Adipocyte (in vitro differentiated cells): ENCODE results near the gene FAM186B.
"Not testable (repeated sequence)": the region's sequence is repeated elsewhere in the genome, so short reads cannot be mapped to it uniquely, and the experiment has no call there.

Experiments used
- DNase-seq: peaks from one replicate; pipeline ENCODE4 v3.0.0-alpha.2; 2015; ENCODE audit warnings: low read depth
- H3K27me3 ChIP-seq: replicated peaks from 2 replicates; pipeline ENCODE4 v1.7.0; 2013; ENCODE audit warnings: mild to moderate bottlenecking, low read length, moderate library complexity; ENCODE audit not compliant: control insufficient read depth, insufficient read depth
- H3K36me3 ChIP-seq: 2 replicates; pipeline ENCODE4 v1.7.0; 2013; ENCODE audit warnings: low read length, mild to moderate bottlenecking, moderate library complexity; ENCODE audit not compliant: control insufficient read depth, insufficient read depth, severe bottlenecking
- H3K4me1 ChIP-seq: 2 replicates; pipeline ENCODE4 v1.7.0; 2013; ENCODE audit warnings: mild to moderate bottlenecking, low read length, moderate library complexity; ENCODE audit not compliant: control insufficient read depth, insufficient read depth
- H3K4me3 ChIP-seq: 2 replicates; pipeline ENCODE4 v1.7.0; 2013; ENCODE audit warnings: mild to moderate bottlenecking, low read length, moderate library complexity
- H3K9ac ChIP-seq: 2 replicates; pipeline ENCODE4 v1.7.0; 2013; ENCODE audit warnings: mild to moderate bottlenecking, low read length, moderate library complexity
- H3K9me3 ChIP-seq: 2 replicates; pipeline ENCODE4 v1.7.0; 2013; ENCODE audit warnings: mild to moderate bottlenecking, low read length, moderate library complexity; ENCODE audit not compliant: control insufficient read depth

The FAM186B gene

DNA sequence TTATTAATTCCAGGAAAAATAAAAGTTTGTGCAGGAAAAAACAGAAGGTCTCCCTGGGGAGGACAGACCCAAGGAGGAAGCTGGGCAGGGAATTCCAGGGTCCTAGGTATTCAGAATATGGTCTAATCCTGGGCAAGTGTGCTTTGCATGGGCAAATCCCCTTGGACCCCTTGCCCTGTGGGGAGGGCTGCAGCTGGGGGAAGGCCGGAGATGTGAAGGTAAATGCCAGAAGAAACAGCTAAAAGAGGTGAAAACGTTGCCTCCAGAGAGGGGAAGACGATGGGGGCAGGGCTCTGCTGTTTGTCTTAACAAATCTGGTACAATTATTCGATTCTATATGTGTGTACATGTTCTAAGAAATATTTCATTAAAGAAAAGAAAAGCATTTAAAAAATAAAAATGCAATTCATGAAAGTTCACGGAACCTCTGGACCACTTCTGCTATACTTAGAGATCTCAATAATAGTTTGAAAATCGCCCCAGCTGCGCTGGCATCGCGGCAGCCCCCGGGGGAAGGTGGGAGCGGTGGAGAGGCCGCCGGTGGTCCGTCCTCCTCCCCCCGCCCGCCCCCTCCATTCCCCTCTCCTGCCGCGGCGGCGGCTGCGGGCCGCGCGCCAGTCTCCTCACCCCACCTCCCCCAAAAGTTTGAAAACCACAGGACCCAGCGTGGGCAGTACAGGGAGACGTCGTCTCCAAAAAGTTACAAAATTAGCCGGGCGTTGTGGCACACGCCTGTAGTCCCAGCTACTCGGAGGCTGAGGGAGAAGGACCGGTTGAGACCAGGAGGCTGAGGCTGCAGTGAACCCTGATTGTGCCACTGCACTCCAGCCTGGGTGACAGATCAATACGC, 16.4 kb upstream of the FAM186B start:
- H3K4me3 ChIP-seq: peak overlapping the region; percentile 88
- H3K36me3 ChIP-seq: no peaks in the 10 kb centered on the region
- DNase-seq: peak; percentile 43
- H3K4me1 ChIP-seq: peaks cover 36% of the 10 kb centered on the region
- no peaks in the 10 kb centered on the region for H3K27me3 ChIP-seq
- peak overlapping the region; percentile 93 for H3K9ac ChIP-seq
- no peaks in the 10 kb centered on the region for H3K9me3 ChIP-seq

DNA sequence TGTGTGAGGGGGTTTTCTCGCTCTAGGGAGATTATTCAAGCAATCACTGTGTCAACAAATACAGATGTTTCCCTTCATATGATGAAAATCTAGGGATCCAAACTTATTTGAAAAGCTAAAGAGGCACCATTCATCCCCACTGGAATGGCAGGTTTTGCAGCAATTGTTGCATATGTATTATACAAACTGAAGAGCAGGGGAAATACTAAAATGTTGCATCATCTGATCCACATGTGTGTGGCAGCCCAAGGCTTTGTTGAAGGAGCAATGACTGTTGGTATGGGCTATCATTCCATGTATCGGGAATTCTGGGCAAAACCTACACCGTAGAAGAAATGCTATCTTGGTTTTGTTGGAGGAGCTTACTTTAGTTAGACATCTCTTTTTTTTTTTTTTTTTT, 13.8 kb upstream of the FAM186B start:
- peak overlapping the region; percentile 0 for H3K4me3 ChIP-seq
- peaks cover 32% of the 10 kb centered on the region for H3K4me1 ChIP-seq
- H3K27me3 ChIP-seq: no peaks in the 10 kb centered on the region
- no peak overlapping the region for H3K9ac ChIP-seq
- no peaks in the 10 kb centered on the region for H3K36me3 ChIP-seq
- H3K9me3 ChIP-seq: peaks cover 11% of the 10 kb centered on the region
- DNase-seq: peak; percentile 28

DNA sequence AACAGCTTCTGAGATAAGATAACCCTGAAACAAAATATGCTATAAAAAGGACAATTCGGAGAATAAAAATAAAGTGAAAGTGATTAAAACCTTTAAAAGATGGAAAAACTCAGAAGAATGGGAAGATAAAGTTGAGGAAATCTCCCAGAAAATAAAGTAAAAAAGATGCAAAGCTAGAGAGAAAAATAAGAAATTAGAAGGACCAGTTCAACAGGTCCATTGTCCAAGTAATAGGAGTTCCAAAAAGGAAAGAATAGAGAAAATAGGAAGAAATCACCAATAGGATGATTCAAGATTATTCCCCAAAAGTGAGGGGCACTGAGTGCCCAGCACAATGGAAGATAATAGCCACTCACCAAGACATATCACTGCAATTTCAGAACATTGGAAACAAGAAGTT, 13.1 kb upstream of the FAM186B start:
- Histone ChIP-seq H3K36me3 (no peaks in the 10 kb centered on the region), H3K27me3 (no peaks in the 10 kb centered on the region), H3K9me3 (peaks cover 11% of the 10 kb centered on the region), H3K4me1 (peaks cover 32% of the 10 kb centered on the region), H3K4me3 (peak overlapping the region; percentile 0), H3K9ac (no peak overlapping the region)
- no peak for DNase-seq

DNA sequence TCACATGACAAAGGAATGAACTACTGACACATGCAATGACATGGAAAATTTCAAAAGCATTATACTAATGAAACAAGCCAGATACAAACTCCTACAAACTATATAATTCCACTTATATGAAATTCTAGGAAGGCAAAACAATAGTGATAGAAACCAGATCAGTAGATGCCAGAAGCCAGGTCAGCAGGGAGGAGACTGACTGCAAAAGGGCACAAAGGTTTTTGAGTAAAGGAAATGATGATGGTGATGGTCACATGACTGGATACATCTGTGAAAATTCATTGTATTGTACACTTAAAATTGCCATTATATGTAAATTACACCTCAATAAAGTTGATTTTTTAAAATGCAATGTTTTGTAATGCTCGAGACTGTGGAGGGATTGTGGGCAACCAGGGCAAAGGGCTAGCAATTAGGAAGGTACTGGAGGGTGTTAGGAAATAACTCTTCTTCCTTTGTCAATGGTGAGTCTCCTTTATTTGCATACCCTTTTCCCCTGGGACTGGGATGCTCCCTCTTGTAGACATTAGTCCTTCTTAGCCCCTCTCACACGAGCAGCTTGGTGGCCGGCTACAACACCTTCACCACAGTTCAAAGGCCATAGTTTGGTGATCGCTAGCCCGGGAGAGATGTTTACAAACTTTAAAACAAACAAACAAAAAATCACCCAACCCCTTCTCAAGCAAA, 11.2 kb upstream of the FAM186B start:
- H3K4me3 ChIP-seq: peak overlapping the region; percentile 39
- H3K9ac ChIP-seq: no peak overlapping the region
- H3K36me3 ChIP-seq: no peaks in the 10 kb centered on the region
- peaks cover 11% of the 10 kb centered on the region for H3K9me3 ChIP-seq
- H3K27me3 ChIP-seq: no peaks in the 10 kb centered on the region
- H3K4me1 ChIP-seq: peaks cover 22% of the 10 kb centered on the region
- DNase-seq: no peak

DNA sequence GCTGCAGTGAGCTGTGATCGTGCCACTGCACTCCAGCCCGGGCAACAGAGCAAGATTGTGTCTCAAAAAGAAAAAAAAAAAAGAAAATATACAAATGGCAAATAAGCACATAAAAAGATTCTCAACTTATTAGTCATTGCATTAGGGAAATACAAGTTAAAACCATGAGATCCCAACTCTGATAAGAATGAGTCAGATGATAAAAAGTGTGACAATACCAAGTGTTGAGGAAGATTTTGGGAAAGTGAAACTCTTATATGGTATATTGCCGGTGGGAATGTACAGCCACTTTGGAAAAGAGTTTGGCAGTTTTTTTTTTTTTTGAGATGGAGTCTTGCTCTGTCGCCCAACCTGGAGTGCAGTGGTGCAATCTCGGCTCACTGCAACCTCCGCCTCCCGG, 10.3 kb upstream of the FAM186B start:
- H3K4me3 ChIP-seq: no peak overlapping the region
- peaks cover 11% of the 10 kb centered on the region for H3K9me3 ChIP-seq

DNA sequence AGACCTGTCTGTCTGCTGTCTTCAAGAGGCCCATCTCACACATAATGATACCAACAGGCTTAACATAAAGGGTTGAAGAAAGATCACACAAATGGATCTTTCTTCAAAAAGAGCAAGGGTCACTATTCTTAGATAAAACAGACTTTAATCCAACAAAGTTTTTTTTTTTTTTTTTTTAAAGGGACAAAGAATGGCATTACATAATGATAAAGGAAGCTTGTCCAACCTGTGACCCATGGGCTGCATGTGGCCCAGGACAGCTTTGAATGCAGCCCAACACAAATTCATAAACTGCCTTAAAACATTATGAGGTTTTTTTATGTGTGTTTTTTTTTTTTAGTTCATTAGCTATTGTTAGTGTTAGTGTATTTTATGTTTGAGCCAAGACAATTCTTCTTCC, 6.8 kb upstream of the FAM186B start:
- Histone ChIP-seq H3K4me1 (peaks cover 20% of the 10 kb centered on the region), H3K27me3 (no peaks in the 10 kb centered on the region), H3K36me3 (no peaks in the 10 kb centered on the region), H3K4me3 (no peak overlapping the region), H3K9me3 (peaks cover 11% of the 10 kb centered on the region), H3K9ac (no peak overlapping the region)
- no peak for DNase-seq

More for the DNA sequence above, 10.3 kb upstream of the FAM186B start:
- DNase-seq: peak; percentile 6
- H3K9ac ChIP-seq: no peak overlapping the region
- peaks cover 19% of the 10 kb centered on the region for H3K4me1 ChIP-seq
- no peaks in the 10 kb centered on the region for H3K36me3 ChIP-seq
- H3K27me3 ChIP-seq: no peaks in the 10 kb centered on the region

DNA sequence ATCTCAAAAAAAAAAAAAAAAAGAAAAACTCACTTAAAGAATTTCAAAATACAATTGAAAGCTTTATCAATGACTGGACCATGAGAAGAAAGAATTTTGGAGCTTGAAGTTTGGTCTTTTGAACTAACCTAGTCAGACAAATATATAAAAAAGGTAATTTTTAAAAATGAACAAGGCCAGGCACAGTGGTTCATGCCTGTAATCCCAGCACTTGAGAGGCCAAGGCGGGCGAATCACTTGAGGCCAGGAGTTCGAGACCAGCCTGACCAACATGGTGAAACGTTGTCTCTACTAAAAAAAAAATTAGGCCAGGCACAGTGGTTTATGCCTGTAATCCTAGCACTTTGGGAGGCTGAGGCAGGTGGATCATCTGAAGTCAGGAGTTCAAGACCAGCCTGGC, 5.3 kb upstream of the FAM186B start:
- H3K9ac ChIP-seq, H3K9me3 ChIP-seq, DNase-seq, H3K4me3 ChIP-seq, H3K27me3 ChIP-seq, H3K36me3 ChIP-seq: not testable (repeated sequence)
- peaks cover 26% of the 10 kb centered on the region for H3K4me1 ChIP-seq

DNA sequence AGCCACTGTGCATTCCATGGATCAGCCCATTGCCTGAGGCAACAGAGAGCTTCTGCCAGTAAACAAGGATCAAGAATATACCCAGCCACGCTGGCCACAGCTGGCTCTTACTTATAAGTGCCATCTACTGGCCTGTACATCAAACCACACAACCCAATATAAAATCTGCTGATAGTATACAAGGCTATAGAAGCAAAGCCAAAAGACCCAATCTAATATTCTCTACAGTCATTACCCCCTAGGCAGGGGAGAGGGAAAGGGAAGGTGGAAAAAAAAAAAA, 4.4 kb upstream of the FAM186B start:
- DNase-seq: peak; percentile 42
- H3K9me3 ChIP-seq: no peaks in the 10 kb centered on the region
- H3K27me3 ChIP-seq: no peaks in the 10 kb centered on the region
- no peaks in the 10 kb centered on the region for H3K36me3 ChIP-seq
- peaks cover 26% of the 10 kb centered on the region for H3K4me1 ChIP-seq
- H3K4me3 ChIP-seq: no peak overlapping the region
- H3K9ac ChIP-seq: no peak overlapping the region

DNA sequence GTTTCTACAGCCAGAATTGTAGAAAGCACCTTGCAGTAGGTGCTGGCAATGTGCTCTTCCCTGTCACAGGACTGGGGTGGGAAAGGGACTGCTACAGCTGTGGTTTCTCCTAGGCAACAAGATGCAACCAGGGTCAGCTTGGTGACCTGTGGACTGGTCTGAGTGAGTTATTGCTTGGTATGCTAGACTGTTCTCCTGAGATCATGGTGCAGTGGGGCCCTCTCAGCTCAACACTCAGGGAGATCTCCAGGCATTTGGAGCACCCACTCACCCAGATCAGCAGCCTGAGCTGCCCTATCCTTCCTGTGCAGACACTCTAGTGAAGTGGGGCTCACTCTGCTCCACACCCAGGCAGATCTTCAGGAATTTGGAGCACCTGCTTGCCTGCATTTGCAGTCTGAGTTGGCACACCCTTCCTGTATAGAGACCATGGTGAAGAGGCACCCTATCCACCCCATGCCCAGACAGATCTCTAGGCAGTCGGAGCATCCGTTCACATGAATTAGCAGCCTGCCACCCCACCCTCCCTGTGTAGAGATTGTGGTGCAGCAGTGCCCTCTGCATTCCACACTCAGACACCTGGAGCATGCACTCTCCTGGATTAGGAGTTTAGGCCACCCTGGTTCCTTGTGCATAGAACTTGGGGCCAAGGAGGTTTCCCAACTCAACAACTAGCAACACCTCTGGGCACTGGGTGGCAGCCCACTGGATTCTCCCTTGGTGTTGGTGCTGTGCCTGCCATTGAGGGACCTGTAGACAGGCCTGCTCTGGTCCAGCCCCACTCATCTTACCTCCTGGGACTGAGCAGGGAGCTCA, 3.8 kb upstream of the FAM186B start:
- H3K9ac ChIP-seq: no peak overlapping the region
- no peak overlapping the region for H3K4me3 ChIP-seq
- H3K9me3 ChIP-seq: no peaks in the 10 kb centered on the region
- no peaks in the 10 kb centered on the region for H3K27me3 ChIP-seq
- DNase-seq: no peak
- H3K4me1 ChIP-seq: peaks cover 26% of the 10 kb centered on the region
- H3K36me3 ChIP-seq: no peaks in the 10 kb centered on the region

DNA sequence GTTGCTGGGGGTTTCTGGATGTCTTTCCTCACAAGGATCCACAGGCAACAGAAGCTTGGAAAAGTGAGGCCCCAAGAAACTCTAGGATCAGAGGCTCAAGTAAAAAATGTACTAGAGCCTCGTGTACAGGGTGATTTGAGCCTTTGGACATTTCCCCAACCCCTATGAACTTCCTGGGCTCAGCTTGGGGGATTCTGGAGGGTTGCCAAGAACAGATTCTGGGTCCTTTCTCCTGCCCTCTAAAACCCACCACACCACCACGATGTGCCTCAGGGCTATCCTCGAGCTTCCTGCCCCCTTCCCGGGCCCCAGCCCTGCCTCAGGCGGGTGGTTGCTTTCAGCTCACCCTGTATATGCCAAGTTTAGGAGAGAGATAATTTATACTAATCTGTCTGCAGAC, 583 bp downstream of the FAM186B start:
- Histone ChIP-seq H3K4me1 (peaks cover 26% of the 10 kb centered on the region), H3K36me3 (peaks cover 6% of the 10 kb centered on the region), H3K9ac (no peak overlapping the region), H3K9me3 (no peaks in the 10 kb centered on the region), H3K27me3 (no peaks in the 10 kb centered on the region), H3K4me3 (no peak overlapping the region)
- no peak for DNase-seq

DNA sequence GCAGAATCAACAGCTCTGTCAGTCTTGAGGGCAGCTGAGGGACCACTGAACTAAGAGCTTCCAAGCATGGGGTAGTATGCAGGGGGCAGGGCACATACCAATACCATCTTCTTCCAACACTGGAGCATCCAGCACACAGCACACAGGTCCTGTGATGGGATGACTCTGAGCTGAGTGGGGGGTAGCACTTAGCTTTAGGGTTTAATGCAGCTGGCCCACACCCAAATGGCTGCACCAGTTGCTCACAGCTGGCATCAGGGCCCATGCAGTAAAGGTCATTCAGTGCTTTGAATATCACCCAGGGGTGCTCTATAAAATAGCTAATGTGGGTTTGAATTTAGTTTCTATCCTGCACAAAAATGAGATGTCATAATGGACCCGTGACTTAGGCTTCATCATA, 1.7 kb downstream of the FAM186B start:
- no peak for DNase-seq
- Histone ChIP-seq H3K27me3 (no peaks in the 10 kb centered on the region), H3K9me3 (no peaks in the 10 kb centered on the region)

More for the DNA sequence above, 1.7 kb downstream of the FAM186B start:
- H3K4me3 ChIP-seq: no peak overlapping the region
- peaks cover 6% of the 10 kb centered on the region for H3K36me3 ChIP-seq
- H3K9ac ChIP-seq: no peak overlapping the region
- H3K4me1 ChIP-seq: peaks cover 16% of the 10 kb centered on the region
